ENCODE measurements around the gene RBP4.

DNA sequence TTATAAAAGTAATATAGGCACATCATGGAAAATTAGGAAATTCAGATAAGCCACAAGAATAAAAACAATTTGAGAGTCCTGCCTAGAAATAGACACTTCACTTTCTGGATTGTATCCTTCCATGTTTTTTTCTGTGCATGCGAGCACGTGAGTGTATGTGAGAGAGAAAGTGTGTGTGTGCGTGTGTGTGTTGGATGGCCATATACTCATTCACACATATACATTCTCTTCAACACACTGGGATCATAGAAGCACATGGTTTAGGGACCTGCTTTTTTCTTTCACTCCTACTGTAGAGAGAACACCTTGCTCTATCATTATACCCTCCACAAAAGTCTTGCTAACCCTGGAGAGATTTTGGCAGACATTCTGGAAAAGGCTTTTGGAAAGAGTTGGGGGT is 27.1 kb downstream of the RBP4 start:
- TF ChIP-seq ZNF274 (IDR thresholded peaks at IDR 0.05; ENCODE audit: low read depth, low read length) (no peak), YY1 (IDR thresholded peaks at IDR 0.05; ENCODE audit: insufficient read depth, insufficient read length) (no peak)

Measured in NT2/D1 (cell line).